ENCODE data around the gene MRPL11.

- TF ChIP-seq EZH2 (IDR thresholded peaks at IDR 0.05; ENCODE audit: borderline replicate concordance, low read length) (no peak), CTCF (IDR thresholded peaks at IDR 0.05; ENCODE audit: low read length) (no peak)
Observed at GRCh38 chr11:66420671-66421476, 17.8 kb downstream of the MRPL11 start, which contains the start of gene NPAS4.

All from OCI-LY1 (cell line).